HL-60 (cell line): ENCODE results near the gene SRGAP3.

Source experiments
- DNase-seq, 2 experiments: peaks; one replicate each; pipeline ENCODE4 v3.0.0-alpha.2; 2010 to 2020; ENCODE audit warnings: low read depth in 1 of 2, low spot score in 1 of 2
- H3K27ac ChIP-seq: fragments of 250-450 bp; sonication (Bioruptor Pico); replicated peaks from 2 replicates; pipeline ENCODE4 v1.5.1; 2020; ENCODE audit warnings: mild to moderate bottlenecking, moderate library complexity
- H3K27me3 ChIP-seq: fragments of 250-450 bp; sonication (Bioruptor Pico); 2 replicates; pipeline ENCODE4 v1.5.1; 2021; ENCODE audit warnings: mild to moderate bottlenecking, moderate library complexity; ENCODE audit not compliant: insufficient read depth, poor library complexity, severe bottlenecking
- H3K4me3 ChIP-seq: replicated peaks from 2 replicates; pipeline ENCODE4 v1.5.1; 2011; ENCODE audit warnings: mild to moderate bottlenecking, control low read depth, low read length; ENCODE audit not compliant: insufficient read depth
- GABPA ChIP-seq: IDR thresholded peaks from 2 replicates; pipeline ENCODE4 v1.6.1; 2012; ENCODE audit warnings: low read depth
- POLR2AphosphoS5 ChIP-seq: IDR thresholded peaks from 2 replicates; pipeline ENCODE4 v1.6.1; 2012; ENCODE audit warnings: low read depth
- REST ChIP-seq: IDR thresholded peaks from 2 replicates; pipeline ENCODE4 v1.6.1; 2012; ENCODE audit warnings: low read depth; ENCODE audit not compliant: insufficient replicate concordance
- SPI1 ChIP-seq: IDR thresholded peaks from 2 replicates; pipeline ENCODE4 v1.6.1; 2012; ENCODE audit warnings: low read depth, mild to moderate bottlenecking, borderline replicate concordance
- TF ChIP-seq, protein P1 (sequence below): IDR thresholded peaks from one replicate; pipeline ENCODE4 v1.5.1; 2011; ENCODE audit warnings: low read length, control low read depth, inconsistent platforms; ENCODE audit not compliant: insufficient read depth

Gene SRGAP3

DNA sequence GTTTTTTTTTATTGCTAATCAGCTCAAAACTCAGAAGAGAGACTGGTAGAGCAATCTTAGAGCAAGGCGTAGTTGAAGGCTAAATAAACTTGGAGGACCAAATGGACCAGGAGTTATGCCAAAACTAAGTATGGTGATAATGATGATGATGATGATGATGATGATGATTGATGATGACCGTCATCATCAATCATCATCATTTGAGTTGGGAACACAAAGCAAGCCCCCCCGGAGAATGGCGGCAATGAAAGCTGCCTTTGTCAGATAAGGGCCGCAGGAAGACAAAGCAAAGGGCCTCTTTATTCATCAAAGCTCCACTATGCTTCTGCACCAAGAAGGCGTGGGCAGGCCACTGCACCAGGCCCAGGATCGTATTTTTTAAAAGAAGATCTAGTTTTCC lies 204.1 kb downstream of the SRGAP3 start:
- TF ChIP-seq POLR2AphosphoS5: no peak
- TF ChIP-seq SPI1: no peak
- TF ChIP-seq, protein P1, sequence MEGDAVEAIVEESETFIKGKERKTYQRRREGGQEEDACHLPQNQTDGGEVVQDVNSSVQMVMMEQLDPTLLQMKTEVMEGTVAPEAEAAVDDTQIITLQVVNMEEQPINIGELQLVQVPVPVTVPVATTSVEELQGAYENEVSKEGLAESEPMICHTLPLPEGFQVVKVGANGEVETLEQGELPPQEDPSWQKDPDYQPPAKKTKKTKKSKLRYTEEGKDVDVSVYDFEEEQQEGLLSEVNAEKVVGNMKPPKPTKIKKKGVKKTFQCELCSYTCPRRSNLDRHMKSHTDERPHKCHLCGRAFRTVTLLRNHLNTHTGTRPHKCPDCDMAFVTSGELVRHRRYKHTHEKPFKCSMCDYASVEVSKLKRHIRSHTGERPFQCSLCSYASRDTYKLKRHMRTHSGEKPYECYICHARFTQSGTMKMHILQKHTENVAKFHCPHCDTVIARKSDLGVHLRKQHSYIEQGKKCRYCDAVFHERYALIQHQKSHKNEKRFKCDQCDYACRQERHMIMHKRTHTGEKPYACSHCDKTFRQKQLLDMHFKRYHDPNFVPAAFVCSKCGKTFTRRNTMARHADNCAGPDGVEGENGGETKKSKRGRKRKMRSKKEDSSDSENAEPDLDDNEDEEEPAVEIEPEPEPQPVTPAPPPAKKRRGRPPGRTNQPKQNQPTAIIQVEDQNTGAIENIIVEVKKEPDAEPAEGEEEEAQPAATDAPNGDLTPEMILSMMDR: no peak
- TF ChIP-seq REST: no peak
- no peak for TF ChIP-seq GABPA
- H3K4me3 ChIP-seq: no peak overlapping the region
- no peaks in the 10 kb centered on the region for H3K27me3 ChIP-seq
- H3K27ac ChIP-seq: no peak overlapping the region
- no peak for DNase-seq

- no peak for TF ChIP-seq GABPA
- TF ChIP-seq REST: no peak
Observed at GRCh38 chr3:9043063-9043462, 206.4 kb downstream of the SRGAP3 start.

DNA sequence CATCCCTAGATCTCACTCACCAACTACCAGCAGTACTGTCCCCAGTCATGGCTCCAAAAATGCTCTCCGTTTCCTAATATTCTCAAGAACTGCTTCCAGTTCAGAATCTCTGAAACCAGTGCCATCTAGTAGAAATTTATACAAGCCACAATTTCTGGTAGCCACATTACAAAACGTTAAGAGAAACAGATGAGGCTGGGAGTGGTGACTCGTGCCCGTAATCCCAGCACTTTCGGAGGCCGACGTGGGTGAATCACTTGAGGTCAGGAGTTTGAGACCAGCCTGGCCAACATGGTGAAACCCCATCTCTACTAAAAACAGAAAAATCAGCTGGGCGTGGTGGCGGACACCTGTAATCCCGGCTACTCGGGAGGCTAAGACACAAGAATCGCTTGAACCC lies 207.8 kb downstream of the SRGAP3 start:
- no peak for DNase-seq
- H3K27me3 ChIP-seq: peaks cover 6% of the 10 kb centered on the region
- no peak overlapping the region for H3K4me3 ChIP-seq
- H3K27ac ChIP-seq: no peak overlapping the region
- no peak for TF ChIP-seq POLR2AphosphoS5
- TF ChIP-seq, protein P1: no peak
- TF ChIP-seq SPI1: no peak
- TF ChIP-seq REST: no peak
- no peak for TF ChIP-seq GABPA

More at GRCh38 chr3:9043063-9043462, 206.4 kb downstream of the SRGAP3 start:
- Histone ChIP-seq H3K27ac (no peak overlapping the region), H3K27me3 (peaks cover 6% of the 10 kb centered on the region), H3K4me3 (no peak overlapping the region)
- no peak for DNase-seq

- TF ChIP-seq SPI1: no peak
Observed at GRCh38 chr3:9040996-9041395, 208.4 kb downstream of the SRGAP3 start.

More at GRCh38 chr3:9040996-9041395, 208.4 kb downstream of the SRGAP3 start:
- Histone ChIP-seq H3K4me3 (no peak overlapping the region), H3K27me3 (peaks cover 6% of the 10 kb centered on the region), H3K27ac (no peak overlapping the region)
- no peak for DNase-seq
